Stimulated activated CD8-positive, alpha-beta memory T cell treated with anti-CD3 and anti-CD28 coated beads, Interleukin-7, amount 100 ng/mL, for 24 hours (primary cell): ENCODE results near the gene REC8.
"Not testable (repeated sequence)": the region's sequence is repeated elsewhere in the genome, so short reads cannot be mapped to it uniquely, and the experiment has no call there.

Experiments
- DNase-seq: peaks from one replicate; pipeline ENCODE4 v3.0.0-alpha.2; 2020; ENCODE audit warnings: low read depth

Gene REC8

DNA sequence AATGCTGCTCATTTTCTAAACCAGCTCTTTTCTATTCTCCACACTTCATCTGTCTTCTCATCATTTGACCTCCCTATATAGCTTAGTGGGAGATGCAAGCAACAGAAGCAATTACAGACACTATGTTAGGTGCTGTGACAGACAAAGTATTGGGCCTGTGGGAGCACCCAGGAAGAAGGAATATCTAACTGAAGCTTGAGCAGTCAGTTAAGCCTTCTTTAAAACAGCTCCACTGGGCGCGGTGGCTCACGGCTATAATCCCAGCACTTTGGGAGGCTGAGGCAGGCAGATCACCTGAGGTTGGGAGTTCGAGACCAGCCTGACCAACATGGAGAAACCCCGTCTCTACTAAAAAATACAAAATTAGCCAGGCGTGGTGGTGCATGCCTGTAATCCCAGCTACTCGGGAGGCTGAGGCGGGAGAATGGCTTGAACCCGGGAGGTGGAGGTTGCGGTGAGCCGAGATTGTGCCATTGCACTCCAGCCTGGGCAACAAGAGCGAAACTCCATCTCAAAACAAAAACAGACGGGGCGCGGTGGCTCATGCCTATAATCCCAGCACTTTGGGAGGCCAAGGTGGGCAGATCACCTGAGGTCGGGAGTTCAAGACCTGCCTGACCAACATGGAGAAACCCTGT lies 31.5 kb downstream of the REC8 start:
- DNase-seq = not testable (repeated sequence)

DNA sequence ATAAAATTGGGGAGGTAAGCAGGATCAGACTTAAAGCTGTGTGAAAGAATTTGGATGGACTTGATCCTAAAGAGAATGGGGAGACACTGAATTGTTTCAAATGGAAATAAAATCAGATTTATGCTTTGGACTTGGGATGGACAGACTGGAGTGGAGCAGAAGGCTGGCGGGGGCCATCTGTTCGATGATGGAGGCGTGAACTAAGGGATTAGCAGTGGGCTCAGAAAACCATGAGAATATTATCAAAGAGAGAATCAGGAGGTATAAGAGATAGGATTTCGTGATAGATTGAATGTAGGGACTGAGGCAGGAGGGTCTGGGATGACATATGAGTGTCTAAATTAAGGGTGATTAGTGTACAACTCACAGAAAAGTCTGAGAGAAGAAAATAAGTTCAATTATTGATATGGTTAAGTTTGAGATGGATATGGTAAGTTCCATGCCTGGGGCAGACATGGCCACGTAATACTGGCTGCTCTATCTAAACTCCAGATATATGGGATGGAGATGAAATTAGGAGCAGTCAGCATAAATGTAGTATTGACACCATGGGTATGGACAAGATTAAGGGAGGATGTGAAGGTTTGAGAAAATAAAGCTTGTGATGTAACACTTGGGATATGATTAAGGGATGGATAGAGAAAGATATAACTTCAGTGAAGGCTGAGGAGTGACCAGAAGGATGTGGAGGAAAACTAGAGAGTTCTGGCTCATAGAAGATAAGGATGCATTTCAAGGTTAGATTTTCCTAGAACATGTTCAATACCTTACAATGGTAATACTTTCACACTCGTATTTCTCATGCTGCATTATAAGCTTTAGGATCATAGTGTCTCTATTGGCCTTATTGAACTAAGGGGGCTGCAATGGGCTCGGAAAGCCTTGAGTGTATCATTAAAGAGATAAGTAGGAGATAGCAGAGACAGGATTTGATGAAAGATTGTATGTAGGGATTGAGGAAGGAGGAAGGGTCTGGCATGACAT lies 32.6 kb downstream of the REC8 start:
- no peak for DNase-seq

DNA sequence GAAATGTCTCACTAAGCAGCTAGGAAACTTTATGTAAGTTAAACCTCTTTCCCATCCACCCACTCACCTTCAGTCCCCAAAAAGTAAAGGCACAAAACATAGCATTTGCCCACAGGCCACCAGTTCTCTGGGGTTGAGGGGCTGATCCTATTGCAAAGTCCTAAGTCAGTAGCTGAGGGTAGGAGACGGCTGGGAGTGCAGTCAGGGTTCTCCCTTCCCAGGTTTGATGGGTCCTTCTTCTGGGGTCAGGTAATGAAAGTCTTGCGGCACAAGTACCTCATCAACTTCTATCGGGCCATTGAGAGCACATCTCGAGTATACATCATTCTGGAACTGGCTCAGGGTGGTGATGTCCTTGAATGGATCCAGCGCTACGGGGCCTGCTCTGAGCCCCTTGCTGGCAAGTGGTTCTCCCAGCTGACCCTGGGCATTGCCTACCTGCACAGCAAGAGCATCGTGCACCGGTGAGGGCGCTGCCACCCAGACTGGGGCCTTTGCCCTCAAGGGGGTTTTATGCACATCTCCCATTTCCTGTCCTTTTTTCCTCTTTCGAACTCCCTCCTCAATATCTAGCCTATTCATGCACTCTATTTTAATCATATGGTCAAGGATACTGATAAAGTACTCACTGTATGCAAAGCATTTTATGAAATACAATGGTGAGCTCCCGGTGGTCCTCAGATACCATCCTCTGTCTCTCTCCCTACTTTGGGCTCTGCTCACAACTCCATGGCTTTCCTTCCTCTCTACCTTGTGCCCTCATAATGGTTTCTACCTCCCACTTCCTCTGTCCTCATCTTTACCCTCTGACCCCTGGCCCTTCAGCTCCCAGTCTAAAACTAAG lies 34.6 kb downstream of the REC8 start:
- no peak for DNase-seq

DNA sequence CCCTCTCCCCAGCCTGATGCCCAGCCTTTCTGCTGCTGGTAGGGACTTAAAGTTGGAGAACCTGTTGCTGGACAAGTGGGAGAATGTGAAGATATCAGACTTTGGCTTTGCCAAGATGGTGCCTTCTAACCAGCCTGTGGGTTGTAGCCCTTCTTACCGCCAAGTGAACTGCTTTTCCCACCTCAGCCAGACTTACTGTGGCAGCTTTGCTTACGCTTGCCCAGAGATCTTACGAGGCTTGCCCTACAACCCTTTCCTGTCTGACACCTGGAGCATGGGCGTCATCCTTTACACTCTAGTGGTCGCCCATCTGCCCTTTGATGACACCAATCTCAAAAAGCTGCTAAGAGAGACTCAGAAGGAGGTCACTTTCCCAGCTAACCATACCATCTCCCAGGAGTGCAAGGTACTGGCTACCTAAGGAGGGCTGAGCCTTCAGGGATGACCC lies 35.2 kb downstream of the REC8 start:
- no peak for DNase-seq

DNA sequence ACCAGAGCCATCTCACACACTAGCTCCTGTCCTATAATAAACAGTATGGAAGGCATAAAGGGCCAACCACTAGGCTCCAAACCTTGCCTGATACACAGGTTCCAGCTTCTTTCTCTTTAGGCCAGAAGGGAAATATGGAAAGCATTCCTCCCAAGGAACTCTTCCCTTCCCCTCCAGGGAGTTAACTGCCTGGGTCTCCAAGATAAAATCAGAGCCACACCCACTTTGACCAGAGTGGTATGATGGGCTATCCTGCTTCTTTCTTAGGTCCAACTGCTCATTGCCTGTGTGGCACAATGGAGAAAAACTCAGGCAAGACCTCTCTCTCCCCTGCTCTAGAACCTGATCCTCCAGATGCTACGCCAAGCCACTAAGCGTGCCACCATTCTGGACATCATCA lies 35.7 kb downstream of the REC8 start:
- DNase-seq = no peak

DNA sequence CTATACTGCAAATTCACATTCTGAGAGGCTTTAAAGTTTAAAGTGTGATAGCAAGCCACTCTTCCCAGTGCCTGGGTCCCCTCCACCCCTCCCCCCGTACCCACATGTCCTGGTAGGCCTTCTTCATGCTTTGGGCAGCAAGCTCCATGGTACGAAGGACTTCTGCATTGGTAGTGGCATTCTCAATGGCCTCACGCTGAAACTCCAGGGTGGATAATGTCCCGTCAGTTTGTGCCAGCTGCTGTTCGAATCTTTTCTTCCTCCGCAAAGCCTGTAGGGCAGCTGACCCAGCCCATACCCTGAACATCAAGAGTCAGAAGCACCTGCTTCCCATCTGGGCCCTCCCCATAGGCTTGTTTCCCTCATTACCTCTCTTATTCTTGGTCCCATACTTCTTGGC lies 39.4 kb downstream of the REC8 start:
- no peak for DNase-seq

DNA sequence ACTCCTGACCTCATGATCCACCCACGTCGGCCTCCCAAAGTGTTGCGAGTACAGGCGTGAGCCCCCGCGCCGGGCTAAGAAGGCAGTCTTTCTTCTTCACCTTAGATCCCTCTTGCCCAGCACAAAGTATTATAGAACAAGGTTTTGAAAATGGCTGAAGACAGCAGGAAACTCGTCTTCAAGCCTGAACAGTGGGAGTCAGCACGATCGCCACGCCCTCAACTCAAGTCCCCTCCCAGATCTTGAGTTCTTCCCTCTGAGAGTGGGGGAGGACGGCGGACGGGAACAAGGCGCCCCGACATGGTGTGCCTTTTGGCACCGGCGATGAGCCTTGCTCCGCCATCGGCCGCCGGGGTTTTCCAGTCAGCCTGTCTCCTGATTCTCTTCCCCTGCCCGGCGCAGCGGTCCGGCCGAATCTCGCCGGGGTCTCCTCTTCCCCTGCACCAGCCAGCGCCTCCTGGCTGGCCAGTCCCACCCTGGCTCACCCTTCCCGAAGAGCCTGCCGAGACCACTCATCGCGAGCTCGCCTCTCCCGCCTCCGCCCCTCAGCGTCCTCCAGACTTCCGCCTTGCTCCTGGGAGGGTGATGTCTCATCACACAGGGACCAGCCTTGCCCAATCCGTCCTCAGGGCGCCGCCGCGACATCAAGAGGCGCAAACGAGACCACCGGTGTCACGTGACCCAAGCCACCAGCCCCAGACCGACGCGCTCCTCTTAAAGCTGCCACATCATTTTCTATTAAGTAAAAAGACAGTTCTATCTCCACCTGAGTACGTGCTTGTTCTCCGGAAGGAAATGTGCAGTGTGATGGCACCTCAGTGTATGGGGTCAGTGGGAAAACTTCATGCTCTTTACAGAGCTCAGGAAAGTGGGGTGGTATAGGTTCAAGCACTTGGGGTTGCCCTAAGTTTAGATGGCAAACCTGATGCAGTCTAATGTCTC lies 41.3 kb downstream of the REC8 start, which contains the start of gene CHMP4A:
Gene CHMP4A (minus strand): TSS at position 565 of the 942 bp plus-strand sequence. CDS start 49 bp downstream, at position 516.
- DNase-seq = peak; percentile 95

DNA sequence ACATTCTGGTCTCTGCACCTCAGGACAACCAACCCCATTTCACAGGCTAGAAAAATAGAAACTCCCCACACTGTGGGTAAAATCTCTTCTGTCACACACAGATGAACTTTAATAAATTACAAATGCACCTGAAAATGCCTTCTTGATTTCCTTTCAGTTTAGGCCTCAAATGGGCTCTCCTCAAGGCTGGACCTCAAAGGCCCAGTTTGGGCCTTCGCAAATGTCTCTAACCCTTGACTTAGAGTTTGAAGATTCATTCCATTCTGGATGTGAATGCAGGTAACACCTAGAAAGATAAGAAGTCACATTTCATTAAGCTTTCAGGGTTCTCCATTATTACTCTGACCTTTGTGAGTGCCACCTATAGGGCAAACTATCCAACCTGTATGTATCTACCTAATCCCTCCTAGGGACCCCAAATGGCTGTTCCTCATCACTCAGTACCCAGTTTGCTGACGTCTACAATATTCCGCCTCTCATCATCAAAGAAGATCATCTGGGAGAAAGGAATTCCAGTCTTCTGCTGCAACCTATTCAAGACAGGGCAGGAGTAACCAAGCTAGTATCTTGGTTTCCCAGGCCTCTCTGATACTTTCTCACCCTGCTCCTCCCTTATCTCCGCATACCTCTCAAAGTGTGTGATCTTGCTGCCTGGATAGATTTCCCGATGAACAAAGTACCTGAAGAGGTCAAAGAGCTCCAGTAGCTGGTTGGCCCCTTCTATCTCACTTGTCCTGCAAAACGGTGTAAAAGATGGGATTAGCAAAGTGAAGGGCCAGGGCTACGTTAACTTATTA lies 42.2 kb downstream of the REC8 start:
- DNase-seq = no peak

DNA sequence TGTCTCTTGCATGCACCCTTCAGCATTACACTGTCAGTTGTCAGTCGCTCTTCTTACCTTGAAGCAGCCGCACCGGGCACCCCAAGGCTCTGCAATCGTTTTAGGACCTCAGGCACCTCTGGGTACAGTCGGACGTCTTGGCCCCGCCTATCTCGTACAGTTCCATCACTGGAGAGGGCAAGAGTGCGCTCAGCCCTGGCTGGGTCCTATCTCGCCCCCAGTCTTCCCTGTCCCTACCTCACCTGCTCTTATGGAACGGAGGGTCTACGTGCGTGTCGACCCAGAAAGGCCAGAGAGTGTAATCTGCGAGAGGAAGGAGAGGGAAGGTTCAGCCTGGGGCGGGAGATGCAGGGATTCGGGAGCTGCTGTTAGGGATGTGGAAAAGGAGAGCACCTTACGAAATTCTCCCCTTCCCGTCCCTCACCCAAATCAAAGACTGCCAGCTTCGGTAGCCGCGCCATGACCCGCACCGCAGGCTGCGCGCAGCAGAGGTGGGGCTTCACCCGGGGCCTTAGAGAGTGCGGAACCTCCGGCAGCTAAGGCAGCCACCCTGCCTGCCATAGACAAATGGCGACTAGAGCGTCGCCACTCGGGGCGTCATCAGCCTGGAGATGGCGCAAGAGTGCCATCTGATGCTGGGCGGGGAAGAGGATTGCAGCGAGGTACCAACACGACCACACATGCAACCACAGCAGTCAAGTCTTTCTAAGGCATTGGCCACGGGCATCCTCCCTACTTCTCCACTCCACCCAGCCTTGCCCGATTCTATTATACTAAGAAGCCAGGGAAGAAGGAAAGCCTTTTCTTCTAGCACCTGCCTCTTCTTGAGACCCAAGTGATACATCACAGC lies 43.8 kb downstream of the REC8 start, which contains the start of gene MDP1:
Gene MDP1 (minus strand): TSS at position 572 of the 850 bp plus-strand sequence. CDS start 111 bp downstream, at position 461.
- DNase-seq = peak; percentile 58

DNA sequence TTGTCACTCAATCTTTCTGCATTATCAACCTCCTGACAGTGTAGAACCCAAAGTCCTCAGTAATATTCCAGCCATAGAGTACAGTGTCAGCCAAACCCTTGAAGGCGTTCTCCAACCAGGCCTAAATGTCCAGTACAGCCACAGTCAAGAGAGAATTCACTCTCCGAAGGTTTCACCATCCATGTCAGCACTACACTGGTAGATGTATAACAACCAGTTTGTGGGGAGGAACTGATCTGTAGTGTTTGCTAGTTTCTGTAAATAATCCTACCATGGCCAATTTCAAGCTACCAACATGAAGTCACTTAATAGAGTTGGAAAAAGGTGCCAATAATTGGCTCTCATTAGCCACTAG lies 44.4 kb downstream of the REC8 start:
- no peak for DNase-seq

DNA sequence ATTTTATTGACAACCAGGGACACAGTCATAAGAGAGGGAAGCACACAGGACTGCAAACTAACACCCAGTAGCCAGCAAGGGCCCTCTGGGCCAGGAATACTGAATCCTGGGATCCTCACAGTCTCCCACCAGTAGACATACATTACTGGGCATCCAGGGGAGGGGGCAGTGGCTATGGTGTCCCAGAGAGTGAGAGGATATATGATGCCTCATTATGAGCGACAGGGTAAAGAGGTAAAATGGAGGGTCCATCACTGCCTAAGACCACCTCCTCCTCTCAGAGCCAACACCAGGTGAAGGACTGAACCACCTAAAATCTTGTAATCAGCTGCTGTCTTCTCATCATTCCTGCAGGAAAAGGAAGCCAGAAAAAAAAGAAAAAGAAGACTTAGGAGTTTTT lies 45.0 kb downstream of the REC8 start:
- DNase-seq = not testable (repeated sequence)

DNA sequence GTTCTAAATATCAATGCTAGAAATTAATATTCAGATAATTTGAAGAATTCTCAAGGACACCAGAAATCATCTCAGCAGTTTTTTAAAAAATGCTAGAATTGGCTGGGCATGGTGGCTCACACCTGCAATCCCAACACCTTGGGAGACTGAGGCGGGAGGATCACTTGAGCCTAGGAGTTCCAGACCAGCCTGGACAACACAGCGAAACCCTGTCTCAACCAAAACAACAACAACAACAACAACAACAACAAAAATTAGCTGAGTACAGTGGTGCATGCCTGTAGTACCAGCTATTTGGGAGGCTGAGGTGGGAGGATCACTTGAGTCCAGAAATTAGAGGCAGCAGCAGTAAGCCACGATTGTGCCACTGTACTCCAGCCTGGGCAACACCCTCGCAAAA lies 47.2 kb downstream of the REC8 start:
- DNase-seq = no peak

DNA sequence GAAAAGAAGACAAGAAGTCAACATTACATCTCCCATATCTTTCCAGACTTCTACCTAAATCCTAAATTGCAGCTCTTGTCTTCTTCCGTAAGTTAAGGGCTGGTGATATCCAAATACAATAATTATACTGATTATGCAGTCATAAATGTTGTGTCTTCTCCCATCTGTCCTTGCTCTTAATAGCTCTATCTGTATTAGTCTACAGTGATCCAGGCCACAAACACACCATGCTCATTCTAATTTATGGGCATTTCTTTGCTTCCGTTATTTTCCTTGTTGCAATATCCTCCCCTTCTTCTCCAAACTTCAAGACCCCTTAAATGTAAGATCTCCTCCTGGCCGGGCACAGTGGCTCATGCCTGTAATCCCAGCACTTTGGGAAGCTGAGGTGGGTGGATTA lies 47.6 kb downstream of the REC8 start:
- no peak for DNase-seq

DNA sequence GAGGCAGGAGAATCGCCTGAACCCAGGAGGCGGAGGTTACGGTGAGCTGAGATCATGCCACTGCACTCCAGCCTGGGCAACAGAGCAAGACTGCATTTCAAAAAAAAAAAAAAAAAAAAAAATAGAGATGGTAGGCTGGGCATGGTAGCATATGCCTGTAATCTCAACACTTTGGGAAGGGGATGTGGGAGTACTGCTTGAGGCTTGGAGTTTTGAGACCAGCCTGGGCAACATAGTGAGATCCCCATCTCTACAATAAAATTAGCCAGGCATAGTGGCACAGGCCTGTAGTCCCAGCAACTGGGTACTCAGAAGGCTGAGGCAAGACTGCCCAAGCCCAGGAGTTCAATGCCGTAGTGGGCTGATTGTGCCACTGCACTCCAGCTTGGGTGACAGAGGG lies 51.1 kb downstream of the REC8 start:
- DNase-seq = not testable (repeated sequence)

DNA sequence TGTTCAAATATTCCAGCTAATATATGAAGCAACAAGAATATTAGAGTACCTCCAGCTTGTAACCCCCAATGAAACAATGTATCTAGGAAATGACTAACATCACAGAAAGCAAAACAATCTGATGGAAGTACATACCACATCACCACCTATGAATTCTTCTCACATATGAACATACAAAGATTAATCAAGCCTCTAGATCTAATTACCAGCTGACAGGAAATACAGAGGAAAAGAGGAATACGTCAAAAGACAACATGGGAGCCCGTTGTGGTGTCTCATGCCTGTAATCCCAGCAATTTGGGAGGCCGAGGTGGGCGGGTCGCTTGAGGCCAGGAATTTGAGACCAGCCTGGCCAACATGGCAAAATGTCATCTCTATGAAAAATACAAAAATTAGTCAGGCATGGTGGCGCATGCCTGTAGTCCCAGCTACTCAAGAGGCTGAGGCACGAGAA lies 52.8 kb downstream of the REC8 start:
- no peak for DNase-seq

DNA sequence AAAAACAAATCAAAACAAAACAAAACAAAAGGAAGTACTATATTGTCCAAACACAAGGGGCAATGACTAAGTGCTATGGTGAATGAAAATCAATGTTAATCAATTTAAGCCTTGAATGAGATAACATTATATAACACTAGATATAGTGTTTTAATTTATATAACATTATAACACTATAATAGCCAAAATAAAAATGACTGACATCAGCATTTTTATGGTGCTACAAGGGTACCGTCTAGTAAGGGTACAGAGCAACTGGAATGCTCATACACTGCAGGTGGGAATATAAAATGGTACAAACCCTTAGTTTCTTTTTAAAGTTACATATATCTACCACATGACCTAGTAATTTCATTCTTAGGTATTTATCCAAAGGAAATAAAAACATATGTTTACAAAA lies 54.6 kb downstream of the REC8 start:
- no peak for DNase-seq

DNA sequence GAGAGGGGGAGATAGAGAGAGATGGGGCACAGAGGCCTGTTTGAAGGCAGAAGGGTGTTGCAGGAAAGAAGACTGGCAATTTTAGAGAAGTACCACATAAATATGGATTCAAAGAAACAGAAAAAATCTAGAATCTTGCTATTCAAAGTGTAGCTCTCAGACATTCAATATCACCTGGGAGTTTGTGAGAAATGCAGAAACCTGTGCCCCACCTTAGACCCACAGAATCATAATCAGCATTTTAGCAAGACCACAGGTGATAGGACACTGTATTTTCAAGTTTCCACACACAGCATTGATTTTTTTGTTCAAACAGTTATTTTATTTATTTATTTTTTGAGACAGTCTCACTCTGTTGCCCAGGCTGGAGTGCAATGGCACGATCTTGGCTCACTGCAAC lies 57.0 kb downstream of the REC8 start:
- no peak for DNase-seq
